Right lung (tissue), 5 donors: ENCODE measurements around the gene U2AF2. TPM values are rescaled to one million over a fixed set of nuclear protein-coding genes. Genes with fewer than 3 reads are reported as not detected.

ENCODE experiments used
- DNase-seq, 2 donors: peaks; one replicate each; pipeline ENCODE4 v3.0.0-alpha.2; 2013
- polyA plus RNA-seq, 5 donors: library from polyadenylated mRNA; unstranded; fragments of 120-200 nt; gene quantifications; one replicate each; pipeline versions ENCODE4 v1.2.1 to v1.2.3, GENCODE V29; 2013; ENCODE audit warnings: inconsistent platforms in 1 of 5, low replicate concordance in 1 of 5; ENCODE audit not compliant: insufficient read length in 5 of 5, insufficient read depth in 1 of 5

U2AF2 gene
- polyA plus RNA-seq, 5 donors, result 137 to 222 (median 182) TPM

GRCh38 chr19:55653651-55654322 is 1.0 kb upstream of the U2AF2 start:
- peak; percentile 100 for DNase-seq

- DNase-seq, result peak; percentile 98 to 99
These were observed 440 bp upstream of the U2AF2 start for GRCh38 chr19:55654323-55654867.

- no peak for DNase-seq
These were observed 809 bp downstream of the U2AF2 start for GRCh38 chr19:55655648-55656040.

GRCh38 chr19:55656552-55656951 is 1.7 kb downstream of the U2AF2 start:
- DNase-seq, result no peak

GRCh38 chr19:55656988-55657747 is 2.3 kb downstream of the U2AF2 start:
- DNase-seq, result no peak

GRCh38 chr19:55658846-55659459 is 4.1 kb downstream of the U2AF2 start:
- DNase-seq, result no peak

- DNase-seq, result no peak
These were observed 5.0 kb downstream of the U2AF2 start for GRCh38 chr19:55659822-55660221.

GRCh38 chr19:55660404-55660803 is 5.6 kb downstream of the U2AF2 start:
- DNase-seq, result no peak

- no peak for DNase-seq
These were observed 6.2 kb downstream of the U2AF2 start for GRCh38 chr19:55660991-55661390.

- no peak for DNase-seq
These were observed 7.0 kb downstream of the U2AF2 start for GRCh38 chr19:55661826-55662225.

- DNase-seq, result no peak
These were observed 9.2 kb downstream of the U2AF2 start for GRCh38 chr19:55663846-55664536.

- DNase-seq, result no peak
These were observed 11.6 kb downstream of the U2AF2 start for GRCh38 chr19:55666343-55667005.

GRCh38 chr19:55667006-55667381 is 12.2 kb downstream of the U2AF2 start:
- no peak for DNase-seq

- DNase-seq, result no peak
These were observed 12.7 kb downstream of the U2AF2 start for GRCh38 chr19:55667511-55667910.

- no peak for DNase-seq
These were observed 13.1 kb downstream of the U2AF2 start for GRCh38 chr19:55667958-55668357.

- DNase-seq, result no peak
These were observed 13.9 kb downstream of the U2AF2 start for GRCh38 chr19:55668603-55669348.

GRCh38 chr19:55669418-55670279 is 14.8 kb downstream of the U2AF2 start:
- DNase-seq, result no peak

GRCh38 chr19:55670280-55671053 is 15.6 kb downstream of the U2AF2 start:
- no peak for DNase-seq

- DNase-seq, result no peak
These were observed 16.2 kb downstream of the U2AF2 start for GRCh38 chr19:55671054-55671378.
